B cell (primary cell): ENCODE data around the gene PMM1. TPM values are rescaled to one million over a fixed set of nuclear protein-coding genes. Genes with fewer than 3 reads are reported as not detected.

Source experiments
- ATAC-seq: fragments of 200-7000 bp; cut with Tn5 transposase; one replicate; pipeline ENCODE4 v1.10.0; 2021; ENCODE audit warnings: low read depth, mild to moderate bottlenecking, moderate number of reproducible peaks, moderate library complexity
- CTCF ChIA-PET: fragments of 350-600 bp; sonication (Branson Sonifier 250); formaldehyde crosslinking; loops from one replicate; lab custom pipeline; 2021; ENCODE audit warnings: antibody characterized with exemption, inconsistent platforms; lab: Charles Lee
- POLR2A ChIA-PET: fragments of 350-600 bp; sonication (Branson Sonifier 250); formaldehyde crosslinking; loops from one replicate; lab custom pipeline; 2021; ENCODE audit warnings: antibody characterized with exemption; lab: Charles Lee
- DNase-seq: peaks from one replicate; pipeline ENCODE4 v3.0.0; 2013
- H2AFZ ChIP-seq: 2 replicates; pipeline ENCODE4 v1.6.1; 2012; ENCODE audit warnings: mild to moderate bottlenecking, low read depth, low read length; ENCODE audit not compliant: insufficient read depth, poor library complexity, severe bottlenecking
- H3K27ac ChIP-seq, 2 donors: 1 replicate in 1 of 2; 2 replicates in 1 of 2; pipeline ENCODE4 v1.5.1; 2012 to 2013; ENCODE audit warnings: low read length in 2 of 2, mild to moderate bottlenecking in 2 of 2, moderate library complexity in 1 of 2
- H3K27me3 ChIP-seq, 4 experiments: fragments of 200-600 bp in 1 of 4; sonication (generic) in 1 of 4; replicated peaks in 1 of 4; 1 replicate in 2 of 4; 2 replicates in 2 of 4; pipeline versions ENCODE4 v1.6.1 to v1.7.0; 2013 to 2016; ENCODE audit warnings: low read length in 3 of 4, mild to moderate bottlenecking in 2 of 4, mixed read lengths in 1 of 4, moderate library complexity in 1 of 4; ENCODE audit not compliant: insufficient read depth in 4 of 4, control insufficient read depth in 3 of 4; ENCODE audit errors: control extremely low read depth in 1 of 4
- H3K36me3 ChIP-seq, 2 experiments: replicated peaks in 1 of 2; 1 replicate in 1 of 2; 2 replicates in 1 of 2; pipeline versions ENCODE4 v1.6.1 to v1.7.1; 2013; ENCODE audit warnings: low read length in 1 of 2; ENCODE audit not compliant: insufficient read depth in 2 of 2, control insufficient read depth in 1 of 2; ENCODE audit errors: control extremely low read depth in 1 of 2, extremely low read depth in 1 of 2
- H3K4me1 ChIP-seq, 2 donors: fragments of 200-600 bp in 1 of 2; sonication (generic) in 1 of 2; 1 replicate in 1 of 2; 2 replicates in 1 of 2; pipeline versions ENCODE4 v1.5.1 to v1.6.1; 2013 to 2017; ENCODE audit warnings: low read length in 2 of 2; ENCODE audit not compliant: control insufficient read depth in 2 of 2, insufficient read depth in 2 of 2
- H3K4me2 ChIP-seq: replicated peaks from 2 replicates; pipeline ENCODE3; 2012; ENCODE audit warnings: mild to moderate bottlenecking, low read depth, low read length; ENCODE audit not compliant: poor library complexity, severe bottlenecking
- H3K4me3 ChIP-seq, 5 experiments: fragments of 200-600 bp in 1 of 5; sonication (generic) in 1 of 5; 1 replicate in 3 of 5; 2 replicates in 2 of 5; pipeline versions ENCODE4 v1.5.1 to v1.7.0; 2011 to 2016; ENCODE audit warnings: low read length in 4 of 5, mild to moderate bottlenecking in 4 of 5, low read depth in 2 of 5, control low read depth in 1 of 5, moderate library complexity in 1 of 5; ENCODE audit not compliant: insufficient read depth in 1 of 5; ENCODE audit errors: control extremely low read depth in 1 of 5, extremely low read depth in 1 of 5
- H3K79me2 ChIP-seq: fragments of 200-600 bp; sonication (generic); one replicate; pipeline ENCODE4 v1.6.0; 2016; ENCODE audit warnings: low read length; ENCODE audit not compliant: control insufficient read depth, insufficient read depth
- H3K9ac ChIP-seq: fragments of 200-600 bp; sonication (generic); 2 replicates; pipeline ENCODE4 v1.6.1; 2017; ENCODE audit warnings: mild to moderate bottlenecking, low read length, moderate library complexity
- H3K9me3 ChIP-seq, 3 donors: one replicate each; pipeline versions ENCODE4 v1.6.1 to v1.7.1; 2013; ENCODE audit warnings: low read length in 2 of 3; ENCODE audit not compliant: control insufficient read depth in 2 of 3, insufficient read depth in 1 of 3; ENCODE audit errors: control extremely low read depth in 1 of 3
- H4K20me1 ChIP-seq: 2 replicates; pipeline ENCODE4 v1.6.0; 2012; ENCODE audit warnings: mild to moderate bottlenecking, low read length; ENCODE audit not compliant: insufficient read depth, control insufficient read depth, poor library complexity, severe bottlenecking
- H3K27ac Mint-ChIP-seq: one replicate; pipeline ENCODE4 v1.8.0; 2021; ENCODE audit warnings: mixed read lengths
- H3K27me3 Mint-ChIP-seq: one replicate; pipeline ENCODE4 v1.8.0; 2021; ENCODE audit warnings: mixed read lengths
- H3K4me1 Mint-ChIP-seq: one replicate; pipeline ENCODE4 v1.8.0; 2021; ENCODE audit warnings: mixed read lengths
- H3K4me3 Mint-ChIP-seq: one replicate; pipeline ENCODE4 v1.8.0; 2021; ENCODE audit warnings: mixed read lengths
- H3K9me3 Mint-ChIP-seq: one replicate; pipeline ENCODE4 v1.8.0; 2022; ENCODE audit warnings: mixed read lengths; ENCODE audit not compliant: insufficient read depth
- EZH2 ChIP-seq: IDR thresholded peaks from 2 replicates; pipeline ENCODE4 v1.6.1; 2012; ENCODE audit warnings: borderline replicate concordance, low read depth, mild to moderate bottlenecking, moderate library complexity, low read length; ENCODE audit not compliant: insufficient read depth, poor library complexity, severe bottlenecking
- WGBS: methylation state at CpG from one replicate; pipeline ENCODE4 v1.1.5; 2013; ENCODE audit warnings: missing lambda C conversion rate; ENCODE audit not compliant: insufficient coverage; 5-methylcytosine and 5-hydroxymethylcytosine counted together
- intact Hi-C: fragments of 100-400 bp; cut with micrococcal nuclease; formaldehyde crosslinking; loops from one replicate; pipeline ENCODE4 v1.10.0; 2022
- polyA plus RNA-seq: library from polyadenylated mRNA; depleted of rRNA; stranded (reverse); fragments of >200 nt; gene quantifications from 2 replicates; pipeline ENCODE4 v1.2.3, GENCODE V29; 2012
- total RNA-seq, 2 donors: library from RNA; stranded (reverse); fragments of 120-200 nt in 1 of 2; gene quantifications; 1 replicate in 1 of 2; 2 replicates in 1 of 2; pipeline versions ENCODE4 v1.2.3 to v1.2.4, GENCODE V29; 2013 to 2022
- TF ChIP-seq, protein P1 (sequence below): fragments of 200-600 bp; IDR thresholded peaks from one replicate; pipeline ENCODE4 v1.8.0; 2022; ENCODE audit warnings: antibody characterized with exemption, mild to moderate bottlenecking

PMM1 gene
- total and polyA plus RNA-seq, 2 donors (not counting 1 experiment from before 2014, with no cell fraction given): 23.3 to 24.8 TPM

DNA sequence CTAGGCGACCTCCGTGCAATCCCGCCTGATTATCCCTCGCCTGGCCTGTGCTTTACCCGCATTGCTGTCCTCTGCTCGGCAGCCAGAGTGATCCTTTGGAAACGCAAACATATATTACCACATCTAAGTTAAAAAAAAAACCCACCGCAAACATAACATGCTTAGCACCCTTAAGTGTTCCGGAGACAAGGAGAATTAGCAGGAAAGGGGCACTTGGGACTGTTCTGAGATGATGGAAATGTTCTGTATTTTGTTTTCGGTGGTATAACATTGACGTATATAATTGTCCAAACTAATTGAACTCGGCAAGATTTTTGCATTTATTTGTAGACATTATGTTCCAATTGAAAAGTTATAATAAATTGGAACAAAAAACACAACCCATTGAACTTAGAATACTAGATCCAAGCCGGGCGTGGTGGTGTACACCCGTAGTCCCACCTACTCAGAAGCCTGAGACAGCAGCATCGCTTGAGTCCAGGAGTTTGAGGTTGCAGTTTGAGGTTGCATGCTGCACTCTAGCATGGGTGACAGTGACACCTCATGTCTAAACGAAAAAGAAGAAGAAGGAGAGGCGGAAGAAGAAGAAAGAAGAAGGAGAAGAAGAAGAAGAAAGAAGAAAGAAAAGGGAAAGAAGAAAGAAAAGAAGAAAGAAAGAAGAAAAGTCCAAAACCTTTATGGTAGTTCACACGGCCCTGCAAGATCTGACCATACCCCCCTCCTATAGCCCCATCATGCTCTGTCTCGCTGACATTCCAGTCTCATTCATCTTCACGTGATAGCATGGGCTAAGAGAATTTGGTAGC is 44.8 kb downstream of the PMM1 start:
- intact Hi-C loops: loop anchor here (1.0 kb wide), 2 partner anchors 44 to 545 kb away; partner anchors contain the start of genes NDUFA6 and PMM1
- peak overlapping the region; percentile 74 to 95 (median 85) for H3K4me3 ChIP-seq
- ChIA-PET CTCF (interaction anchor here (1.0 to 2.1 kb wide), 5 partner anchors 27 to 163 kb away, joined by 3 to 8 read pairs (median 5); partner anchors contain the start of genes DESI1, TEF and XRCC6), POLR2A (interaction anchor here (1.1 to 1.3 kb wide), 3 partner anchors 76 to 259 kb away, joined by 3 to 4 read pairs (median 3); partner anchors contain the start of genes ACO2, PHF5A and RANGAP1)
- peak overlapping the region; percentile 79 for H3K9ac ChIP-seq
- H3K79me2 ChIP-seq: peaks cover 40% of the 10 kb centered on the region
- H3K4me1 ChIP-seq: peaks cover 17 to 21% of the 10 kb centered on the region in 2 donors
- peak overlapping the region; percentile 90 for H3K4me2 ChIP-seq
- H3K36me3 ChIP-seq: peaks cover 0 to 6% of the 10 kb centered on the region in 2 experiments
- no peaks in the 10 kb centered on the region for H3K27me3 ChIP-seq
- peak overlapping the region; percentile 97 for H3K27ac Mint-ChIP-seq
- DNase-seq: no peak
- ATAC-seq: no peak
- no peaks in the 10 kb centered on the region for H3K9me3 Mint-ChIP-seq
- peaks cover 41% of the 10 kb centered on the region for H3K4me1 Mint-ChIP-seq
- H3K9me3 ChIP-seq: no peaks in the 10 kb centered on the region
- 14% methylated on average over 7 of the region's 21 CpGs for WGBS
- peak overlapping the region; percentile 20 to 74 for H3K27ac ChIP-seq
- peak overlapping the region; percentile 87 for H2AFZ ChIP-seq
- no peaks in the 10 kb centered on the region for H3K27me3 Mint-ChIP-seq
- H4K20me1 ChIP-seq: peaks cover 7% of the 10 kb centered on the region
- H3K4me3 Mint-ChIP-seq: peak overlapping the region; percentile 100
- no peak for TF ChIP-seq EZH2
- TF ChIP-seq, protein P1, sequence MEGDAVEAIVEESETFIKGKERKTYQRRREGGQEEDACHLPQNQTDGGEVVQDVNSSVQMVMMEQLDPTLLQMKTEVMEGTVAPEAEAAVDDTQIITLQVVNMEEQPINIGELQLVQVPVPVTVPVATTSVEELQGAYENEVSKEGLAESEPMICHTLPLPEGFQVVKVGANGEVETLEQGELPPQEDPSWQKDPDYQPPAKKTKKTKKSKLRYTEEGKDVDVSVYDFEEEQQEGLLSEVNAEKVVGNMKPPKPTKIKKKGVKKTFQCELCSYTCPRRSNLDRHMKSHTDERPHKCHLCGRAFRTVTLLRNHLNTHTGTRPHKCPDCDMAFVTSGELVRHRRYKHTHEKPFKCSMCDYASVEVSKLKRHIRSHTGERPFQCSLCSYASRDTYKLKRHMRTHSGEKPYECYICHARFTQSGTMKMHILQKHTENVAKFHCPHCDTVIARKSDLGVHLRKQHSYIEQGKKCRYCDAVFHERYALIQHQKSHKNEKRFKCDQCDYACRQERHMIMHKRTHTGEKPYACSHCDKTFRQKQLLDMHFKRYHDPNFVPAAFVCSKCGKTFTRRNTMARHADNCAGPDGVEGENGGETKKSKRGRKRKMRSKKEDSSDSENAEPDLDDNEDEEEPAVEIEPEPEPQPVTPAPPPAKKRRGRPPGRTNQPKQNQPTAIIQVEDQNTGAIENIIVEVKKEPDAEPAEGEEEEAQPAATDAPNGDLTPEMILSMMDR: no peak
